H9 (cell line): ENCODE results near the gene TP53BP2. TPM values are rescaled to one million over a fixed set of nuclear protein-coding genes. Genes with fewer than 3 reads are reported as not detected.

ENCODE experiments used
- DNase-seq: peaks from one replicate; pipeline ENCODE4 v3.0.0-alpha.2; 2017
- H2AFZ ChIP-seq: one replicate; pipeline ENCODE4 v1.6.1; 2013; ENCODE audit warnings: mild to moderate bottlenecking, low read length, control low read depth, moderate library complexity
- H2AK5ac ChIP-seq: 2 replicates; pipeline ENCODE4 v1.6.1; 2013; ENCODE audit warnings: low read length, control low read depth, mixed read lengths; ENCODE audit not compliant: insufficient read length
- H2BK120ac ChIP-seq: one replicate; pipeline ENCODE4 v1.6.1; 2013; ENCODE audit warnings: low read depth, mild to moderate bottlenecking, low read length, control low read depth, inconsistent platforms; ENCODE audit not compliant: poor library complexity, severe bottlenecking
- H2BK12ac ChIP-seq: 2 replicates; pipeline ENCODE4 v1.6.1; 2013; ENCODE audit warnings: low read length, control low read depth, mixed read lengths, low read depth; ENCODE audit not compliant: insufficient read length
- H2BK15ac ChIP-seq: 2 replicates; pipeline ENCODE4 v1.6.1; 2013; ENCODE audit warnings: low read depth, low read length, control low read depth
- H2BK20ac ChIP-seq: one replicate; pipeline ENCODE4 v1.6.1; 2013; ENCODE audit warnings: low read depth, mild to moderate bottlenecking, low read length, control low read depth, inconsistent platforms; ENCODE audit not compliant: poor library complexity, severe bottlenecking
- H2BK5ac ChIP-seq: 2 replicates; pipeline ENCODE4 v1.6.1; 2013; ENCODE audit warnings: low read length, control low read depth, mixed read lengths; ENCODE audit not compliant: insufficient read length
- H3K14ac ChIP-seq: 2 replicates; pipeline ENCODE4 v1.6.1; 2013; ENCODE audit warnings: low read length, control low read depth; ENCODE audit not compliant: insufficient read depth
- H3K18ac ChIP-seq: 2 replicates; pipeline ENCODE4 v1.6.1; 2013; ENCODE audit warnings: low read depth, mild to moderate bottlenecking, mixed read lengths, low read length, control low read depth; ENCODE audit not compliant: insufficient read length
- H3K23ac ChIP-seq: 2 replicates; pipeline ENCODE4 v1.6.1; 2013; ENCODE audit warnings: low read length, control low read depth, mixed read lengths, low read depth; ENCODE audit not compliant: insufficient read length
- H3K23me2 ChIP-seq: 2 replicates; pipeline ENCODE4 v1.6.1; 2013; ENCODE audit warnings: low read depth, mild to moderate bottlenecking, mixed read lengths, low read length, control low read depth; ENCODE audit not compliant: insufficient read length, poor library complexity, severe bottlenecking
- H3K27ac ChIP-seq: 2 replicates; pipeline ENCODE4 v1.5.1; 2013; ENCODE audit warnings: low read length, control low read depth, mixed read lengths, low read depth; ENCODE audit not compliant: insufficient read length
- H3K27me3 ChIP-seq: 2 replicates; pipeline ENCODE4 v1.6.1; 2013; ENCODE audit warnings: low read length, control low read depth, inconsistent platforms; ENCODE audit not compliant: insufficient read depth
- H3K4ac ChIP-seq: 2 replicates; pipeline ENCODE4 v1.6.1; 2013; ENCODE audit warnings: low read depth, mild to moderate bottlenecking, control low read depth, inconsistent platforms, low read length, moderate library complexity
- H3K4me1 ChIP-seq: 2 replicates; pipeline ENCODE4 v1.6.1; 2013; ENCODE audit warnings: low read length, control low read depth, inconsistent platforms; ENCODE audit not compliant: insufficient read depth
- H3K4me2 ChIP-seq: 2 replicates; pipeline ENCODE4 v1.6.1; 2013; ENCODE audit warnings: low read length, control low read depth, mixed read lengths; ENCODE audit not compliant: insufficient read length, insufficient read depth
- H3K56ac ChIP-seq: 2 replicates; pipeline ENCODE4 v1.6.1; 2013; ENCODE audit warnings: low read depth, mild to moderate bottlenecking, mixed read lengths, low read length, control low read depth; ENCODE audit not compliant: insufficient read length
- H3K79me1 ChIP-seq: 2 replicates; pipeline ENCODE4 v1.6.1; 2013; ENCODE audit warnings: low read depth, mild to moderate bottlenecking, moderate library complexity, low read length, control low read depth, inconsistent platforms; ENCODE audit not compliant: insufficient read depth, poor library complexity, severe bottlenecking
- H3K79me2 ChIP-seq: 2 replicates; pipeline ENCODE4 v1.6.1; 2013; ENCODE audit warnings: low read length, control low read depth, inconsistent platforms; ENCODE audit not compliant: insufficient read depth
- H3K9ac ChIP-seq: 2 replicates; pipeline ENCODE4 v1.6.1; 2013; ENCODE audit warnings: low read length, control low read depth, mixed read lengths; ENCODE audit not compliant: insufficient read length; ENCODE audit errors: extremely low read depth
- H3K9me3 ChIP-seq: one replicate; pipeline ENCODE4 v1.6.1; 2013; ENCODE audit warnings: low read depth, low read length, inconsistent platforms; ENCODE audit not compliant: control insufficient read depth
- H3T11ph ChIP-seq: one replicate; pipeline ENCODE4 v1.6.1; 2013; ENCODE audit warnings: mild to moderate bottlenecking, low read length, control low read depth, inconsistent platforms
- H4K20me1 ChIP-seq: one replicate; pipeline ENCODE4 v1.6.1; 2013; ENCODE audit not compliant: control insufficient read depth, insufficient read length, insufficient read depth
- H4K5ac ChIP-seq: 2 replicates; pipeline ENCODE4 v1.6.1; 2013; ENCODE audit warnings: low read depth, mild to moderate bottlenecking, mixed read lengths, low read length, control low read depth; ENCODE audit not compliant: insufficient read length
- H4K8ac ChIP-seq: replicated peaks from 2 replicates; pipeline ENCODE4 v1.6.1; 2013; ENCODE audit warnings: low read length, control low read depth, mixed read lengths, low read depth; ENCODE audit not compliant: insufficient read length
- H4K91ac ChIP-seq: 2 replicates; pipeline ENCODE4 v1.6.1; 2013; ENCODE audit warnings: low read depth, mild to moderate bottlenecking, moderate library complexity, mixed read lengths, low read length, control low read depth; ENCODE audit not compliant: insufficient read length
- H3K27ac Mint-ChIP-seq, 3 experiments: 2 replicates in 2 of 3; 3 replicates in 1 of 3; pipeline ENCODE4 v1.8.0; 2020 to 2021; ENCODE audit warnings: mixed read lengths in 3 of 3, mild to moderate bottlenecking in 1 of 3, moderate library complexity in 1 of 3
- H3K27me3 Mint-ChIP-seq: 2 replicates; pipeline ENCODE4 v1.8.0; 2021; ENCODE audit warnings: low read depth, mild to moderate bottlenecking, moderate library complexity, mixed read lengths
- H3K36me3 Mint-ChIP-seq, 3 experiments: 2 replicates in 2 of 3; 3 replicates in 1 of 3; pipeline ENCODE4 v1.8.0; 2020 to 2021; ENCODE audit warnings: low read depth in 3 of 3, mixed read lengths in 3 of 3; ENCODE audit not compliant: insufficient read depth in 1 of 3
- H3K4me1 Mint-ChIP-seq, 2 experiments: 2 replicates each; pipeline ENCODE4 v1.8.0; 2020; ENCODE audit warnings: mixed read lengths in 2 of 2
- H3K4me3 Mint-ChIP-seq, 2 experiments: 2 replicates in 1 of 2; 3 replicates in 1 of 2; pipeline ENCODE4 v1.8.0; 2020 to 2021; ENCODE audit warnings: mild to moderate bottlenecking in 2 of 2, mixed read lengths in 2 of 2, moderate library complexity in 1 of 2
- H3K9me3 Mint-ChIP-seq, 2 experiments: 2 replicates in 1 of 2; 3 replicates in 1 of 2; pipeline ENCODE4 v1.8.0; 2020; ENCODE audit warnings: mild to moderate bottlenecking in 2 of 2, mixed read lengths in 2 of 2, moderate library complexity in 1 of 2
- CTCF ChIP-seq: fragments of 200-600 bp; sonication (generic); conservative IDR thresholded peaks from 3 replicates; pipeline ENCODE4 v1.8.0; 2021; ENCODE audit warnings: antibody characterized with exemption, mild to moderate bottlenecking
- WGBS: extraction: QIAGEN DNeasy Blood & Tissue Kit; methylation state at CpG from one replicate; pipeline ENCODE4 v1.1.7; 2013; ENCODE audit warnings: missing lambda C conversion rate, low lambda C conversion rate, mixed read lengths; ENCODE audit not compliant: insufficient read length; ENCODE audit errors: extremely low coverage; 5-methylcytosine and 5-hydroxymethylcytosine counted together
- total RNA-seq: library from RNA; stranded (reverse); gene quantifications from 2 replicates; pipeline ENCODE4 v1.2.1, GENCODE V29; 2021

TP53BP2 gene
- total RNA-seq, 1 experiment from 2014 or later = 49.7 TPM

GRCh38 chr1:223803211-223803610, 42.5 kb downstream of the TP53BP2 start:
- H3K4me1 Mint-ChIP-seq = peaks cover 2 to 3% of the 10 kb centered on the region in 2 experiments; a peak in 2 of 4 replicates
- no peak overlapping the region for H4K5ac ChIP-seq
- H3K9me3 Mint-ChIP-seq = peaks cover 3 to 6% of the 10 kb centered on the region in 2 experiments; a peak in 3 of 5 replicates

More at GRCh38 chr1:223803211-223803610, 42.5 kb downstream of the TP53BP2 start:
- Histone ChIP-seq H3K79me1 (no peaks in the 10 kb centered on the region), H3K9ac (no peak overlapping the region), H4K20me1 (no peaks in the 10 kb centered on the region), H3K27ac (no peak overlapping the region), H2AFZ (no peak overlapping the region), H3K18ac (no peak overlapping the region), H3K4ac (no peak overlapping the region), H3K23me2 (no peaks in the 10 kb centered on the region), H4K8ac (no peak overlapping the region), H3K4me1 (no peaks in the 10 kb centered on the region), H2BK12ac (no peak overlapping the region), H2BK120ac (no peak overlapping the region), H3K23ac (no peak overlapping the region), H3K56ac (no peak overlapping the region), H3K9me3 (no peaks in the 10 kb centered on the region), H3T11ph (no peak overlapping the region), H3K4me2 (no peak overlapping the region), H2AK5ac (no peak overlapping the region), H3K27me3 (no peaks in the 10 kb centered on the region), H2BK5ac (no peak overlapping the region), H2BK15ac (no peak overlapping the region), H2BK20ac (no peak overlapping the region), H4K91ac (no peak overlapping the region), H3K79me2 (no peaks in the 10 kb centered on the region), H3K14ac (no peak overlapping the region)
- no peak for DNase-seq
- Mint-ChIP-seq H3K36me3 (peaks cover 47 to 82% (median 75%) of the 10 kb centered on the region in 3 experiments), H3K27me3 (no peaks in the 10 kb centered on the region), H3K27ac (no peak overlapping the region), H3K4me3 (no peak overlapping the region)
- no CpG with 5 or more reads among the region's 7 CpGs for WGBS
- no peak for TF ChIP-seq CTCF
